Lower lobe of right lung (tissue), 2 donors: ENCODE measurements around the gene TTC9. TPM values are rescaled to one million over a fixed set of nuclear protein-coding genes. Genes with fewer than 3 reads are reported as not detected.

Experiments used
- ATAC-seq, 2 donors: fragments of 200-7000 bp; cut with Tn5 transposase; one replicate each; pipeline ENCODE4 v1.9.1; 2020 to 2022; ENCODE audit warnings: mild to moderate bottlenecking in 2 of 2, moderate library complexity in 2 of 2
- DNase-seq: peaks from one replicate; pipeline ENCODE4 v3.0.0-alpha.2; 2020
- H3K27ac ChIP-seq: fragments of 200-600 bp; one replicate; pipeline ENCODE4 v1.8.0; 2022
- H3K27me3 ChIP-seq: fragments of 200-600 bp; one replicate; pipeline ENCODE4 v1.8.0; 2022; ENCODE audit warnings: low read depth
- H3K36me3 ChIP-seq: fragments of 200-600 bp; one replicate; pipeline ENCODE4 v1.8.0; 2022; ENCODE audit warnings: mild to moderate bottlenecking
- H3K4me1 ChIP-seq: fragments of 200-600 bp; one replicate; pipeline ENCODE4 v1.8.0; 2022
- H3K4me3 ChIP-seq: fragments of 200-600 bp; one replicate; pipeline ENCODE4 v1.8.0; 2022; ENCODE audit warnings: mild to moderate bottlenecking
- H3K9me3 ChIP-seq: fragments of 200-600 bp; one replicate; pipeline ENCODE4 v1.8.0; 2022
- intact Hi-C: fragments of 100-400 bp; cut with DNase I; formaldehyde crosslinking; loops from one replicate; pipeline ENCODE4 v1.11.0; 2022
- total RNA-seq: library from RNA; stranded (reverse); fragmentation: NEBNext Ultra II Directional; extraction: Animal tissue kit (Norgen Biotek cat#: 25700); gene quantifications from one replicate; pipeline ENCODE4 v1.2.1, GENCODE V29; 2021
- TF ChIP-seq, protein P1 (sequence below): fragments of 200-600 bp; IDR thresholded peaks from one replicate; pipeline ENCODE4 v1.8.0; 2022; ENCODE audit warnings: antibody characterized with exemption, mild to moderate bottlenecking
- donor health status: DM: no; HTN: yes; CAD: no; lungs with severe emphysema.

TTC9 gene
- total RNA-seq, 1 donor from 2014 or later: 5.5 TPM

DNA sequence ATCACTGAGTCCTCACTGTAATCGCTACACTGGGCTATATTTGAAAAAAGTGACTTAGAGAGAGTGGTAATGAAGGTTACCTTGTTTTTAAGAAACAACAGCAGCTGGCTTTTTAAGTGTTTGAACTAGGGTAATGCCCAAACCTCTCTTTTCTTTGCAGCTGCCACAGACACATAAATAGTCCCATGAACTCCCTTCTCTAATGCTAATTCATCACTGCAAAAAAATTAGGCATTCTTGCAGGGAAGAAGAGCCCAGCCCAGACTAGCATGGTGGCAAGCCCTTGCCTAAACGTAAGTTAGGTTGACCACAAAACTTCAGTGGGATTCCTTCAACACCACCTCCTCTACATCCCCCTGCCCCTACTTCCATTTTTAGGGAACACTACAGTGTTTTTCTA, 23.4 kb upstream of the TTC9 start:
- H3K9me3 ChIP-seq: no peaks in the 10 kb centered on the region
- ATAC-seq (no peak), DNase-seq (no peak)
- intact Hi-C loops: no loop called here
- H3K27ac ChIP-seq: no peak overlapping the region
- H3K4me3 ChIP-seq: no peak overlapping the region
- no peaks in the 10 kb centered on the region for H3K4me1 ChIP-seq
- no peaks in the 10 kb centered on the region for H3K27me3 ChIP-seq
- TF ChIP-seq, protein P1, sequence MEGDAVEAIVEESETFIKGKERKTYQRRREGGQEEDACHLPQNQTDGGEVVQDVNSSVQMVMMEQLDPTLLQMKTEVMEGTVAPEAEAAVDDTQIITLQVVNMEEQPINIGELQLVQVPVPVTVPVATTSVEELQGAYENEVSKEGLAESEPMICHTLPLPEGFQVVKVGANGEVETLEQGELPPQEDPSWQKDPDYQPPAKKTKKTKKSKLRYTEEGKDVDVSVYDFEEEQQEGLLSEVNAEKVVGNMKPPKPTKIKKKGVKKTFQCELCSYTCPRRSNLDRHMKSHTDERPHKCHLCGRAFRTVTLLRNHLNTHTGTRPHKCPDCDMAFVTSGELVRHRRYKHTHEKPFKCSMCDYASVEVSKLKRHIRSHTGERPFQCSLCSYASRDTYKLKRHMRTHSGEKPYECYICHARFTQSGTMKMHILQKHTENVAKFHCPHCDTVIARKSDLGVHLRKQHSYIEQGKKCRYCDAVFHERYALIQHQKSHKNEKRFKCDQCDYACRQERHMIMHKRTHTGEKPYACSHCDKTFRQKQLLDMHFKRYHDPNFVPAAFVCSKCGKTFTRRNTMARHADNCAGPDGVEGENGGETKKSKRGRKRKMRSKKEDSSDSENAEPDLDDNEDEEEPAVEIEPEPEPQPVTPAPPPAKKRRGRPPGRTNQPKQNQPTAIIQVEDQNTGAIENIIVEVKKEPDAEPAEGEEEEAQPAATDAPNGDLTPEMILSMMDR: no peak
- H3K36me3 ChIP-seq: no peaks in the 10 kb centered on the region

DNA sequence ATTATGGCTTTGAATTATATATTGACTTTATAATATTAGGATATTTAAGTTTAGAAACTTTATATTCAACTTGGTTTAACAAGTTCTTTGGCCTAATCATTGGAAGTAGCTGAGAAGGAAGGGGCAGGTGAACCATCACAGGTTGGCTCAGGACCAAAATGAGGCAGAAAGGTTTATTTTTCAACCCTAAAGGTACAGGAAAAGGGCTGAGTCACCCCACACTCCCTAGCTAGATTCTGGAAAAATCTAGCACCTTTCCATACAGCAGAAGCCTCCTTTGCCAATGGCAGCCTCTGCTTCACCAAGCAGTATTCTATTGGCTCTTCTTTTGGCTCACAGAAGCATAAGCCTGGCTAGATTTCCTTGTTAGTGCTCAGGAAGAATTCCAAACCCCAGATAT, 22.0 kb upstream of the TTC9 start:
- Histone ChIP-seq H3K27ac (no peak overlapping the region), H3K36me3 (no peaks in the 10 kb centered on the region), H3K4me1 (no peaks in the 10 kb centered on the region), H3K9me3 (no peaks in the 10 kb centered on the region), H3K4me3 (no peak overlapping the region), H3K27me3 (no peaks in the 10 kb centered on the region)
- DNase-seq (no peak), ATAC-seq (no peak)
- TF ChIP-seq, protein P1: no peak
- intact Hi-C loops: no loop called here

DNA sequence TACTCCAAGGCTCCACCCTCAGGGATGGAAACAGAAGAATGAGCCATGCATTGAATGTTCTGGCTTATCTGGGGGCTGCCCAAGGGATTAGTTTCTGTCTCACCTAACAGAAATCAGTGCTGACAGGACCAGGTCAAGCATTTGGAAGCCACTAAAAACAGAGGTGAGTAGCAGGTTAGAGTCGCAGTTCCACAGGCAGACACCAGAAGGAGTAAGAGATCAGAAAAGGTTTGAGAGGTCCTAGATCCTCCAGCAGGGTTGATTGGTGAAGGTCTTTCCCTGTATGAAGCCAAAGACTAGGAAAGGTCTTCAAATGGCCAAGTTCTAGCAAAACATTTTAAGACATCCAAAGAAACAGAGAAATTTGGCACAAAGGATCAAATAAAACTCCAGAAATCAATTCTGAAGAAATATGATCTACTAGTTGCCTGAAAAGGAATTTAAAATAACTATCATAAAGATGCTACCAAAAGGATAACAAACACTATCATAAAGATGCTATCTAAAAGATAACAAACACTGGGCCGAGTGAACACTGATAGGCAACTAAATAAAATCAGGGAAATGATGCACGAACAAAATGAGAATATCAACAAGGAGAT, 19.5 kb upstream of the TTC9 start:
- DNase-seq: no peak
- peak; percentile 76 to 78 for ATAC-seq
- H3K36me3 ChIP-seq: no peaks in the 10 kb centered on the region
- H3K9me3 ChIP-seq: peaks cover 16% of the 10 kb centered on the region
- TF ChIP-seq, protein P1: peak; percentile 70
- H3K27ac ChIP-seq: no peak overlapping the region
- H3K27me3 ChIP-seq: no peaks in the 10 kb centered on the region
- no peaks in the 10 kb centered on the region for H3K4me1 ChIP-seq
- intact Hi-C loops: no loop called here
- no peak overlapping the region for H3K4me3 ChIP-seq

DNA sequence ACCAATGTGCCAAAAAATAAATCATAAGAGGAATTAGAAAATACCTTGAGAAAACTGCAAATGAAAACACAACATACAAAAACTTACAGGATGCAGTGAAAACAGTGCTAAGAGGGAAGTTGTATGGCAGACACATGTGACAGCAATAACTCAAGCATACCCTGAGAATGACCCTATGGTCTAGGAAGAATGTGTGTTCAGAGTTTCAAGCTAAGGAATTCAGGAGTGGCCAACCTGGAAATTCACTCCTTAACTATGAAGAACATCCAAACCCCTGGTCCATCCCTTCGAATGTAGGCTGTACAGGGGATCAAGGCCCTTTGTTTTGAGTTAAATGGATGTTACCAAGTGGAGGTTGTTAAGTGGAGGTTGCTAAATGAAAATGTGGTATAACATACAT, 16.7 kb upstream of the TTC9 start:
- Histone ChIP-seq H3K27ac (no peak overlapping the region), H3K4me3 (no peak overlapping the region), H3K27me3 (no peaks in the 10 kb centered on the region), H3K36me3 (no peaks in the 10 kb centered on the region), H3K9me3 (peaks cover 18% of the 10 kb centered on the region), H3K4me1 (no peaks in the 10 kb centered on the region)
- intact Hi-C loops: no loop called here
- ATAC-seq (no peak), DNase-seq (no peak)
- TF ChIP-seq, protein P1: no peak

DNA sequence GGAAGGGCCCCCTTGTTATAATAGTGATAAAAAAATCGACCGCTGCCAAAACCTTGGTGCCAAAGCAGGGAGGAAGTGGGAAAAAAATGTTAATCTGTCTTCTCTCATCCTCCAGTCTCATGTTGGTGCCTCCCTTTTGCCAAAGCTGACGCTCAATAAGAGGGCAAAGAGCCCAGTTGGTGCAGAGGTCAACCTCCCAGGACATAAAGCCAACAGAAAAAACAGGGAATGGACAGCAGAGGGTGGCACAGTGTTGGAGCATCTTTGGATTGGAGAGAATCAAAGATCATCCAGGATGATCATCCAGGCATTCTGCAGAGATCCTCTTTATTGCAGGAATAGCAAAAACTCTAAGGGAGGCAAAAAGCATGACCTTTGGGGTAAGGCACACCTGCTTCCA, 9.8 kb upstream of the TTC9 start:
- Histone ChIP-seq H3K36me3 (no peaks in the 10 kb centered on the region), H3K27me3 (no peaks in the 10 kb centered on the region), H3K27ac (no peak overlapping the region), H3K4me1 (no peaks in the 10 kb centered on the region), H3K4me3 (no peak overlapping the region), H3K9me3 (peaks cover 5% of the 10 kb centered on the region)
- DNase-seq: no peak
- no peak for ATAC-seq
- TF ChIP-seq, protein P1: no peak
- intact Hi-C loops: no loop called here
